ENCODE data around the gene CD151. TPM values are rescaled to one million over a fixed set of nuclear protein-coding genes. Genes with fewer than 3 reads are reported as not detected.

Gene CD151
- total and polyA plus RNA-seq, 2 experiments from 2014 or later, result 248 to 356 TPM

GRCh38 chr11:843818-844692 lies 11.3 kb downstream of the CD151 start:
- Histone ChIP-seq H3K4me1 (ENCODE audit: insufficient read depth) (peaks cover 49% of the 10 kb centered on the region), H3K27ac (peak overlapping the region; percentile 98), H4K20me1 (ENCODE audit: insufficient read depth, poor library complexity, severe bottlenecking) (peaks cover 16% of the 10 kb centered on the region), H3K9me2 (replicated peaks; ENCODE audit: insufficient read depth) (no peaks in the 10 kb centered on the region), H3K79me2 (peaks cover 25% of the 10 kb centered on the region), H3K9me3 (ENCODE audit: low read depth) (no peaks in the 10 kb centered on the region), H3K4me2 (peak overlapping the region; percentile 94), H2AFZ (no peak overlapping the region), H3K27me3 (no peaks in the 10 kb centered on the region), H3K4me3 (peak overlapping the region; percentile 86), H3K36me3 (replicated peaks; ENCODE audit: insufficient read depth, low read depth) (no peaks in the 10 kb centered on the region)
- WGBS (ENCODE audit: low lambda C conversion rate, missing lambda C conversion rate), result 12% methylated on average over 24 of the region's 25 CpGs
- DNase-seq (ENCODE audit: low spot score), result peak; percentile 81
- no peak for TF ChIP-seq CTCF (IDR thresholded peaks at IDR 0.05; ENCODE audit: poor library complexity)
- no peak for TF ChIP-seq EZH2 (IDR thresholded peaks at IDR 0.05; ENCODE audit: borderline replicate concordance)
- no peak for TF ChIP-seq EZH2phosphoT487 (IDR thresholded peaks at IDR 0.05; ENCODE audit: low read depth, severe bottlenecking, unreplicated experiment)

GRCh38 chr11:844693-845644 lies 12.2 kb downstream of the CD151 start:
- WGBS (ENCODE audit: low lambda C conversion rate, missing lambda C conversion rate), result 60% methylated on average over 26 of the region's 31 CpGs
- no peak overlapping the region for H3K4me3 ChIP-seq
- peaks cover 16% of the 10 kb centered on the region for H4K20me1 ChIP-seq (ENCODE audit: insufficient read depth, poor library complexity, severe bottlenecking)
- H3K9me2 ChIP-seq (replicated peaks; ENCODE audit: insufficient read depth), result no peaks in the 10 kb centered on the region
- DNase-seq (ENCODE audit: low spot score), result peak; percentile 90
- H3K4me1 ChIP-seq (ENCODE audit: insufficient read depth), result peaks cover 53% of the 10 kb centered on the region
- H3K4me2 ChIP-seq, result peak overlapping the region; percentile 94
- no peaks in the 10 kb centered on the region for H3K36me3 ChIP-seq (replicated peaks; ENCODE audit: insufficient read depth, low read depth)
- no peak overlapping the region for H2AFZ ChIP-seq
- H3K27me3 ChIP-seq, result peaks cover under 1% of the 10 kb centered on the region
- TF ChIP-seq EZH2 (IDR thresholded peaks at IDR 0.05; ENCODE audit: borderline replicate concordance) (no peak), CTCF (IDR thresholded peaks at IDR 0.05; ENCODE audit: poor library complexity) (no peak), EZH2phosphoT487 (IDR thresholded peaks at IDR 0.05; ENCODE audit: low read depth, severe bottlenecking, unreplicated experiment) (no peak)
- no peaks in the 10 kb centered on the region for H3K9me3 ChIP-seq (ENCODE audit: low read depth)
- H3K79me2 ChIP-seq, result peaks cover 23% of the 10 kb centered on the region
- H3K27ac ChIP-seq, result peak overlapping the region; percentile 98

GRCh38 chr11:845872-846495 lies 13.2 kb downstream of the CD151 start:
- peaks cover 24% of the 10 kb centered on the region for H4K20me1 ChIP-seq (ENCODE audit: insufficient read depth, poor library complexity, severe bottlenecking)
- TF ChIP-seq EZH2 (IDR thresholded peaks at IDR 0.05; ENCODE audit: borderline replicate concordance), result no peak
- TF ChIP-seq EZH2phosphoT487 (IDR thresholded peaks at IDR 0.05; ENCODE audit: low read depth, severe bottlenecking, unreplicated experiment), result no peak
- TF ChIP-seq CTCF (IDR thresholded peaks at IDR 0.05; ENCODE audit: poor library complexity), result no peak
- no peaks in the 10 kb centered on the region for H3K9me2 ChIP-seq (replicated peaks; ENCODE audit: insufficient read depth)
- no peak for DNase-seq (ENCODE audit: low spot score)
- no peak overlapping the region for H3K4me3 ChIP-seq
- no peaks in the 10 kb centered on the region for H3K36me3 ChIP-seq (replicated peaks; ENCODE audit: insufficient read depth, low read depth)
- WGBS (ENCODE audit: low lambda C conversion rate, missing lambda C conversion rate), result 66% methylated on average over 7 of the region's 8 CpGs
- H3K9me3 ChIP-seq (ENCODE audit: low read depth), result no peaks in the 10 kb centered on the region
- peak overlapping the region; percentile 94 for H3K4me2 ChIP-seq
- H2AFZ ChIP-seq, result no peak overlapping the region
- H3K27ac ChIP-seq, result peak overlapping the region; percentile 72
- peaks cover 4% of the 10 kb centered on the region for H3K27me3 ChIP-seq
- peaks cover 60% of the 10 kb centered on the region for H3K4me1 ChIP-seq (ENCODE audit: insufficient read depth)
- H3K79me2 ChIP-seq, result peaks cover 13% of the 10 kb centered on the region
